Activated T-helper 1 cell treated with anti-CD3 and anti-CD28 coated beads, Interleukin-12 subunit alpha, Interleukin-12 subunit beta, Interleukin-2, Interleukin-4 antibody, amounts not matched to agents 30 ng/mL and 10 ng/mL and 1 ng/mL, durations not matched to agents 14 hours and 24 hours and 36 hours (primary cell): Measurements from ENCODE around the gene MDK. TPM values are rescaled to one million over a fixed set of nuclear protein-coding genes. Genes with fewer than 3 reads are reported as not detected.
A peak's percentile ranks its signal among the peaks of the same experiment; 100 is the strongest.

Source experiments
- DNase-seq: peaks from one replicate; pipeline ENCODE4 v3.0.0; 2021; ENCODE audit warnings: low spot score
- H3K27ac Mint-ChIP-seq: one replicate; pipeline ENCODE4 v1.8.0; 2021; ENCODE audit warnings: mild to moderate bottlenecking, mixed read lengths
- H3K27me3 Mint-ChIP-seq: one replicate; pipeline ENCODE4 v1.8.0; 2022; ENCODE audit warnings: mild to moderate bottlenecking, moderate library complexity, mixed read lengths; ENCODE audit not compliant: insufficient read depth
- H3K36me3 Mint-ChIP-seq: one replicate; pipeline ENCODE4 v1.8.0; 2021; ENCODE audit warnings: low read depth, mixed read lengths
- H3K4me1 Mint-ChIP-seq: one replicate; pipeline ENCODE4 v1.8.0; 2021; ENCODE audit warnings: low read depth, mixed read lengths
- H3K4me3 Mint-ChIP-seq: one replicate; pipeline ENCODE4 v1.8.0; 2021; ENCODE audit warnings: mild to moderate bottlenecking, moderate library complexity, mixed read lengths
- H3K9me3 Mint-ChIP-seq: one replicate; pipeline ENCODE4 v1.8.0; 2021; ENCODE audit warnings: mixed read lengths
- intact Hi-C: fragments of 100-400 bp; cut with micrococcal nuclease; formaldehyde crosslinking; loops from one replicate; pipeline ENCODE4 v1.15.1; 2024
- total RNA-seq: library from RNA; stranded (reverse); gene quantifications from 2 replicates; pipeline ENCODE4 v1.2.3, GENCODE V29; 2022

The MDK gene
- total RNA-seq, 1 donor from 2014 or later, result 7.1 TPM

- intact Hi-C loops, result no loop called here
- H3K27me3 Mint-ChIP-seq, result peaks cover 37% of the 10 kb centered on the region
- DNase-seq, result peak; percentile 79
- H3K4me1 Mint-ChIP-seq, result peaks cover 19% of the 10 kb centered on the region
- H3K27ac Mint-ChIP-seq, result peak overlapping the region; percentile 55
- H3K9me3 Mint-ChIP-seq, result no peaks in the 10 kb centered on the region
- peak overlapping the region; percentile 82 for H3K4me3 Mint-ChIP-seq
- H3K36me3 Mint-ChIP-seq, result peaks cover 5% of the 10 kb centered on the region
Observed at GRCh38 chr11:46392421-46393230, 11.2 kb downstream of the MDK start.

- peaks cover 5% of the 10 kb centered on the region for H3K36me3 Mint-ChIP-seq
Observed at GRCh38 chr11:46393231-46393616, 11.8 kb downstream of the MDK start.

GRCh38 chr11:46393759-46394158 lies 12.3 kb downstream of the MDK start:
- DNase-seq, result no peak
- H3K9me3 Mint-ChIP-seq, result no peaks in the 10 kb centered on the region
- H3K27me3 Mint-ChIP-seq, result peaks cover 28% of the 10 kb centered on the region
- H3K27ac Mint-ChIP-seq, result no peak overlapping the region
- peaks cover 5% of the 10 kb centered on the region for H3K36me3 Mint-ChIP-seq
- H3K4me3 Mint-ChIP-seq, result no peak overlapping the region
- peaks cover 8% of the 10 kb centered on the region for H3K4me1 Mint-ChIP-seq
- intact Hi-C loops, result no loop called here

More at GRCh38 chr11:46393231-46393616, 11.8 kb downstream of the MDK start:
- H3K27me3 Mint-ChIP-seq, result peaks cover 33% of the 10 kb centered on the region
- intact Hi-C loops, result no loop called here
- DNase-seq, result no peak
- H3K27ac Mint-ChIP-seq, result no peak overlapping the region
- peak overlapping the region; percentile 82 for H3K4me3 Mint-ChIP-seq
- H3K4me1 Mint-ChIP-seq, result peaks cover 13% of the 10 kb centered on the region
- H3K9me3 Mint-ChIP-seq, result no peaks in the 10 kb centered on the region

- H3K36me3 Mint-ChIP-seq, result peaks cover 5% of the 10 kb centered on the region
- no peaks in the 10 kb centered on the region for H3K9me3 Mint-ChIP-seq
- H3K27ac Mint-ChIP-seq, result no peak overlapping the region
- peaks cover 9% of the 10 kb centered on the region for H3K27me3 Mint-ChIP-seq
- no peak overlapping the region for H3K4me3 Mint-ChIP-seq
- H3K4me1 Mint-ChIP-seq, result peaks cover 7% of the 10 kb centered on the region
- DNase-seq, result no peak
- intact Hi-C loops, result no loop called here
Observed at GRCh38 chr11:46397526-46397925, 16.1 kb downstream of the MDK start.

GRCh38 chr11:46402957-46403902 lies 21.8 kb downstream of the MDK start:
- intact Hi-C loops, result no loop called here
- H3K4me3 Mint-ChIP-seq, result no peak overlapping the region
- no peak for DNase-seq
- peaks cover 13% of the 10 kb centered on the region for H3K36me3 Mint-ChIP-seq
- no peaks in the 10 kb centered on the region for H3K4me1 Mint-ChIP-seq
- no peaks in the 10 kb centered on the region for H3K27me3 Mint-ChIP-seq
- no peak overlapping the region for H3K27ac Mint-ChIP-seq
- no peaks in the 10 kb centered on the region for H3K9me3 Mint-ChIP-seq

- Mint-ChIP-seq H3K4me3 (no peak overlapping the region), H3K27me3 (no peaks in the 10 kb centered on the region), H3K36me3 (peaks cover 18% of the 10 kb centered on the region), H3K9me3 (no peaks in the 10 kb centered on the region), H3K27ac (no peak overlapping the region), H3K4me1 (no peaks in the 10 kb centered on the region)
- DNase-seq, result no peak
- intact Hi-C loops, result no loop called here
Observed at GRCh38 chr11:46404476-46405017, 23.1 kb downstream of the MDK start.

GRCh38 chr11:46407635-46408034 lies 26.2 kb downstream of the MDK start:
- intact Hi-C loops, result no loop called here
- H3K27ac Mint-ChIP-seq, result no peak overlapping the region
- no peak for DNase-seq
- no peaks in the 10 kb centered on the region for H3K27me3 Mint-ChIP-seq
- peaks cover 25% of the 10 kb centered on the region for H3K36me3 Mint-ChIP-seq
- no peaks in the 10 kb centered on the region for H3K9me3 Mint-ChIP-seq
- H3K4me3 Mint-ChIP-seq, result no peak overlapping the region
- no peaks in the 10 kb centered on the region for H3K4me1 Mint-ChIP-seq

GRCh38 chr11:46408407-46408986 lies 27.0 kb downstream of the MDK start:
- Mint-ChIP-seq H3K4me3 (no peak overlapping the region), H3K9me3 (no peaks in the 10 kb centered on the region), H3K36me3 (peaks cover 21% of the 10 kb centered on the region), H3K27me3 (no peaks in the 10 kb centered on the region), H3K4me1 (no peaks in the 10 kb centered on the region), H3K27ac (no peak overlapping the region)
- DNase-seq, result no peak
- intact Hi-C loops, result no loop called here

- Mint-ChIP-seq H3K4me3 (no peak overlapping the region), H3K9me3 (no peaks in the 10 kb centered on the region), H3K27me3 (no peaks in the 10 kb centered on the region), H3K4me1 (no peaks in the 10 kb centered on the region), H3K27ac (no peak overlapping the region), H3K36me3 (peaks cover 26% of the 10 kb centered on the region)
- intact Hi-C loops, result no loop called here
- no peak for DNase-seq
Observed at GRCh38 chr11:46410021-46410420, 28.6 kb downstream of the MDK start.

- Mint-ChIP-seq H3K36me3 (peaks cover 32% of the 10 kb centered on the region), H3K27ac (no peak overlapping the region), H3K9me3 (no peaks in the 10 kb centered on the region), H3K4me1 (no peaks in the 10 kb centered on the region), H3K4me3 (no peak overlapping the region), H3K27me3 (no peaks in the 10 kb centered on the region)
- intact Hi-C loops, result no loop called here
- no peak for DNase-seq
Observed at GRCh38 chr11:46413760-46414465, 32.4 kb downstream of the MDK start.

- H3K4me1 Mint-ChIP-seq, result no peaks in the 10 kb centered on the region
- no peak overlapping the region for H3K27ac Mint-ChIP-seq
- H3K4me3 Mint-ChIP-seq, result no peak overlapping the region
- no peaks in the 10 kb centered on the region for H3K9me3 Mint-ChIP-seq
- DNase-seq, result no peak
- intact Hi-C loops, result no loop called here
- H3K27me3 Mint-ChIP-seq, result no peaks in the 10 kb centered on the region
- H3K36me3 Mint-ChIP-seq, result peaks cover 31% of the 10 kb centered on the region
Observed at GRCh38 chr11:46414466-46414796, 33.0 kb downstream of the MDK start.

GRCh38 chr11:46414879-46415278 lies 33.4 kb downstream of the MDK start:
- Mint-ChIP-seq H3K27me3 (no peaks in the 10 kb centered on the region), H3K4me1 (no peaks in the 10 kb centered on the region), H3K27ac (no peak overlapping the region), H3K4me3 (no peak overlapping the region), H3K36me3 (peaks cover 28% of the 10 kb centered on the region), H3K9me3 (no peaks in the 10 kb centered on the region)
- no peak for DNase-seq
- intact Hi-C loops, result no loop called here
